GM21576 (cell line): Measurements from ENCODE around the gene GNB1L.

ENCODE experiments used
- ATAC-seq: cut with Tn5 transposase; IDR thresholded peaks from one replicate; pipeline ENCODE4 v1.9.1; 2021; ENCODE audit warnings: mild to moderate bottlenecking, moderate library complexity; ENCODE audit not compliant: unreplicated experiment

The GNB1L gene, protein sequence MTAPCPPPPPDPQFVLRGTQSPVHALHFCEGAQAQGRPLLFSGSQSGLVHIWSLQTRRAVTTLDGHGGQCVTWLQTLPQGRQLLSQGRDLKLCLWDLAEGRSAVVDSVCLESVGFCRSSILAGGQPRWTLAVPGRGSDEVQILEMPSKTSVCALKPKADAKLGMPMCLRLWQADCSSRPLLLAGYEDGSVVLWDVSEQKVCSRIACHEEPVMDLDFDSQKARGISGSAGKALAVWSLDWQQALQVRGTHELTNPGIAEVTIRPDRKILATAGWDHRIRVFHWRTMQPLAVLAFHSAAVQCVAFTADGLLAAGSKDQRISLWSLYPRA

DNA sequence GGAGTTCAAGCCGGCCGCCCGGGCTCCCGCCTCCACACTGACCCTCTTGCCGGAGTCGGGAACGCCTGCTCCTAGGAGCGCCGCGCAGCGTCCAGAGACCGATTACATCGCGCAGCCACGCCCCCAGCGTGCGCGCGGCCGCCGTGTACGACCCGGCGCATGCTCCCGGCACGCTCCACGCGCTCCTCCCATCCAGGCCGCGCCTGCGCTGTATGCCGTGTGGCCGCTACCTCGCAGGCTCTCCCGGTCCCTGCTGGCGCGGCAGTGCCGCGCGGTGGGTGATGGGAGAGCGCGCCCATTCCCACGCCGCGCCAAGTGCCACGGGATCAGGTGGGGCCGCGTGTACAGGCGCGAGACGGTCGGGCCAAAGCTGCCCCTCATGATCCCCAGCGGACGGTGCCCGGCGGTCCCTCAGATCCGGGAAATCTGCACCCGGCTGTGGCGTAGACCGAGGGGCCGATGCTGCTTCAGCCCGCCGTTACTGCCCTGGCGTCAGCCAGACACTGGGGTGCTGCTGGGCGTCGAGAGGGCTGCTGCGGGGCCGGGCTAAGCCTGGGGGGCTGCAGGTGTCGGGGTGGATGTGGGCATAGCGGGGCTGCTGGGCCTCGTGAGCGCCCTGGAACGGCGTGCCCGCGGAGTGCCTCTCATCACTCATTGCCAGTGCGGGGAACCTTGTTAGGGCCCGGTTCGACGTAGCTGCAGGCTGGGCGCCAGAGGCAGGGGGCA is at the start of gene GNB1L, which contains the start of gene RTL10:
Gene GNB1L, minus strand, starts transcription at position 97 of the 726 bp plus-strand sequence. CDS start 33,519 bp downstream, outside the sequence.
Gene RTL10, minus strand, starts transcription at position 97 of the 726 bp plus-strand sequence. CDS start 2,613 bp downstream, outside the sequence.
- peak; percentile 79 for ATAC-seq

DNA sequence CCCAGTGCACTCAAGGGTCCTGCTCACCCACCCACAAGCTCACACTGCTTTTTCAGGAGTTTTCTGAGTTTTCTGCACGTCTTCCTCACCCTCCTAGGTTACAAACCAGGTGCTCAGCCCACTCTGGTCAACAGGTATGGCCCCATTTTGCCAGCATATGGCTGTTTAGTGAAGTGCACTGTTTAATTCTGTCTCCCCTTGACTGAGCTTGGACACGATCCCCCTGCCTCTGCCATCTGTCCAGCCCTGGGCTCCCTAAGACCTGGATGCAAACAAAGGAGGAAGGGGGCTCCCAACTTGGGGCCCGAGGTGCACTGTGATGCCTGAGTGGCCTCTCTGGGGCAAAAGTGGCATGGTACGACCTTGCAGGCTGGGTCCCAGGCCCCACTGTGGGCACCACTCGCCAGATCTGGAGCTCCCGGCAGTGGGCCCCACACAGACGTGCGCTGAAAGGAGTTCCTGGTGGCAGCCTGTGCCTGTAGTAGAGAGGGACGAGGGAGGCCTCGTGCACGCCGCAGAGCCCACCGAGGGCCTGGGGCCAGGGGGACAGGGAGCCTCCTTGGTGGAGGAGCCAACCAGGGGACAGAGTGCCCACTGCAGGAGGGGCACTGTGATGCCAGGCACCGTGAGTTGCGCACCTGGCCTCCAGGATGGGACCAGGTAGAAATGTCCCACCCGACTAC is 49.6 kb upstream of the GNB1L start:
- ATAC-seq: no peak

DNA sequence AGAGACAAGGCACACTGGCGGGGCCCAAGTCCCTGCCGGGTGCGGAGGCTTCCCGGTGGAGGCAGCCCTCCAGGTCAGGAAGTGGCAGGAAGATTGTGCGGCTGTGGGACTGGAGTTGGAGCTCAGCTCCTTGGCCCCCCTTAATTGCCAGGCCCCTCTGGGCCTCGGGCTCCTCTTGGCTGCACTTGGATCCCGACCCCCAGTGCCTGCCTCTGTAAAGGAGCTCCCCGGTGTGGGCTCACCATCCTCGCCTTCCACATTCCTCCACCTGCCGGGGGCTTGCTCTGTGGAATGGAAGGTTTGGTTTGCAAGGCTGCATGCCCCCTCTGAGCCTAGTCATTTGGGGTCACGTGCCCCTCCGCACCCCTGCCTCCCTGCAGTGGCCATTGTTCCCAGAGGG is 48.8 kb upstream of the GNB1L start:
- no peak for ATAC-seq

DNA sequence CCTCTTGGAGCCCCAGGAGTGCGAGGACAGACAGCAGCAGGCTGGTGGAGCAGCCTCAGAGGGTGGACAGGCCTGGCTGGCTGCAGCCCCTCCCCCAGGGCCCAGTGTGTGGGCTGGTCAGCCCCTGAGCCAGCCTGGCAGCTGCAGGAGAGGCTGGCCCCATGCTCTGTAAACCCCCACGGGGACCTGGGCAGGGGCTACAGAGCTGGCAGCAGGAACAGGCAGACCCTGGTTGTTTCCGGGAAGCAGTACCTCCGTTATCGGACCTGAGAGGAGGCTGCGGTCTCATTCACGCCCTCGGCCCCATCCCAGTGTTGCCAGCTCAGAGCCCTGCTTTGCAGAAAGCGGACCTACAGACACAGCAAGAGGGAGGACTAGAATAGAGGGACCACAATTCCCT is 48.4 kb upstream of the GNB1L start:
- ATAC-seq: no peak

DNA sequence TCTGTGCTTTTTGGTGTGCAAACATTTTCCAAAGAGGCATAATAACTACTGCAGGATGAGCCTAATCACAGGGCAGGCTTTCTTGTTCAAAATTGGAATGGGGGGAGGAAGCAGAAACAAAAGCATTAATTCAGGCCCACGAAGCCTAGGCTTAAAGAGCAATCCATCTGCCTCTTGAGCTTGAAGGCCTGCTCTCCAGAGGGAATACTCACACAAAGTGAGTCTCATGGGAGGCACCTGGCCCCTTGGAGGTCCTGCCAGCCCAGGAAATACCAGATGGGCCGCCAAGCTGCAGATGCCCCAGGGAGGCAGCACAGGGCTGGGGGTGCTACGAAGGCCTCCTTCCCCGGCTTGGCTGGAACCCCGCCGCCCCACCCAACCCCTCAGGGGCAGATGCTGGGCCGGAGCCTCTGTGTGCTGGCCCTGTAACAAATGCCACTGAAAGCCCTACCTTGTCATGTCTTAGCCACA is 47.6 kb upstream of the GNB1L start:
- no peak for ATAC-seq

DNA sequence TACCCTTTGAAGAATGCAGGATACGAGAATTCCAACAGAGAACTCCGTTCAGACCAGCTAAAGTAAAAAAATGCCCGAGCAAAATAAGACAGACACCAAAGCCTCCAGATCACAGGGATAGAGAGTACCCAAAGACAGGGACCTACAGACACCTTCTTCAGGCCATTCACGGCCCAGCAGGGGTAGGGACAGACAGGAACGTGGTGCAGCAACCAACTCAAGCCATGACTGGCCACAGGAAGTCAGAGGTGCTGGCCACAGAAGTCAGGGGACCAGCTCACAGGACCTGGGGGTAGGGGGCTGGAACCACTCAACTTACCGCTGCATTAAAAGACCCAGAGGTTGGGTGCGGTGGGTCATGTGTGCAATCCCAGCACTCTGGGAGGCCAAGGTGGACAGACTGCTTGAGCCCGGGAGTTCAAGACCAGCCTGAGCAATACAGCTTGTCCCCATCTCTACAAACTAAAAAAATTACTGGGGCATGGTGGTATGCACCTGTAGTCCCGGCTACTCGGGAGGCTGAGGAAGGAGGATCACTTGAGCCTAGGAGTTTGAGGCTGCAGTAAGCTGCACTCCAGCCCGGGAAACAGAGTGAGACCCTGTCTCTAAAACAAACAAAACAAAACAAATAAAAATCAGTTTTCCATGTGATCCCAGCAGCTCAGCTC is 47.0 kb upstream of the GNB1L start:
- no peak for ATAC-seq

DNA sequence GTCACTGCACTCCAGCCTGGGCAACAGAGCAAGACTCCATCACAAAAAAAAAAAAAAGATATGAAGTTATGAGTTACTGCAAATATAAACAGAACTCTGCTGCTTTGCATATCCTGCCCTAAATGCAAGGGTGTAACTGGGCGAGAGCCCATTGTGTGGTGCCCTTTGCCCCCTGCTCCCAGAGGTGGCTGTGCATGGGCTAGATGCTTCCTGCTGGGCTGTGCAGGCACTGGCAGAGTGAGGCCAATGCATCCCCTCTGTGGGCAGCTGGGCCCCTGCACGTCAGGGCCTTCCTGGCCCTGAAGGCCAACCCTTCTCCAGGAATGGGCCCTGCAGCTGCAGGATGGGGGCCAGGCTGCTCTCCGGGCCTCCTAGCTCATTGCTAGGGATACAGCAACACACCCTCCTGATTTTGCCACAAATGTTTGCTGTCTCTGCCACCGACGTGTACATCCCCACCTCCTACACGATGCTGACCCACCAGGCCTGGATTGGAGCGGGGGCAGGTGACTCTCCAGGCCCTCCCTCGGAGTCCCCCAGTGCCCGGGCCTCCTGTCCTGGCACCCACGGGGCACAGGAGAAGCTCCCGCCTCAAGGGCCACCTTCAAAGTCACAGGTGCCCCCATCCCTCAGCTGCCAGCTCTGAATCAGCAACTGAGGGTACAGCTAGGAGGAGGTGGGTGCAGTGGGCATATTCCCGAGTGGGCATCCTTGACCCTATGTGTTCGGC is 46.2 kb upstream of the GNB1L start:
- ATAC-seq: no peak

DNA sequence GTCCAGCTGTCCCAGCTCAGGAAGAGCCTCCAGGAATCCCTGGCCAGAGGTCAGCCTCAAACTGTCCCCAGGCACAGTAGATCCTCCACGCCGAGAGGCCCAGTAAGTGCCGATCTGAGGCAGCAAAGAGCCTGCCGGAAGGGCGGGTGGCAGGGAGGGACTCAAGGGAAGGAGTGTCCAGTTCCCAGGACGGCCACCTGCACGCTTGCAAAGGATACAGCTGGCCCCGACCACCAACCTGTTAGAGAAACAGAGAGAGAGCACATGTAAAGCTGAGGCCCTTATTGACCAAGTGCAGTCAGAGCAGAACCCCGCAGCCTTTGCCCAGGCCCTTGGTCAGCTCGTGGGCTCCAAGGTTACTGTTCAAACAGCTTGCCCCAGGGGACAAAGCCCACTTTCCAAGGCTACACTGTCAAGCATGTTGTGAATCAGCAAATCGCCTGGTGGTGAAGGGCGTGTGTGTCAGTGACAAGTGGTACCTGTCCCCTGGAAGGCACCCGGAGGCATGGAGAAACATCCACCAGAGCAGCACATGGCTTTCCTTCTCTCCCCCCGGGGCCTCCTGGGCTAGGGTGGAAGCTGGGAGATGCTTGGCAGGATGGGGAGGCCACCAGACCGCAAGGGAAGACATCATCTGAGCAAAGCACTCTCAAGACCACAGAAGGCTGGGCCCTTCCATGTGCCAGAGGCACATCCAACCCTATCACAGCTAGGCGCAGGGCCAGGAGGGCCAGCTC is 44.3 kb upstream of the GNB1L start:
- no peak for ATAC-seq

DNA sequence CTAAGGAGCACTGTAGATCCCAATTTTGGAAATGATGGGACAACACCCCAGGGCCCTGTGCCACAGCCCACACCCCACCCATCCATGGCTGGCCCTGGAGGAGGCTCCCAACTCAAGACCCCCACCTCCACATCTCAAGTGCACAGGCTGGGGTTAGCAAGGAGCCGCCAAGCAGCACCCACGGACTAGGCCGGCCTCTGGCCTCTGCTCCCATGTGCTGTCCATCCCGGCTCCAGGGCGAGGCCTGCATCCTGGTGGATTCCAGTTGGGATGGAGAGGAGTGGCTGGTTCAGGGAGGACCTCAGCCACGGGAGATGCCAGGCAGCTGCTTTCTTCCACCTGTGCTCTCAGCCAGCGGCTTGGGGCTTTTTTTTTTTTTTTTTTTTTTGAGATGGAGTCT is 43.5 kb upstream of the GNB1L start:
- ATAC-seq: no peak

DNA sequence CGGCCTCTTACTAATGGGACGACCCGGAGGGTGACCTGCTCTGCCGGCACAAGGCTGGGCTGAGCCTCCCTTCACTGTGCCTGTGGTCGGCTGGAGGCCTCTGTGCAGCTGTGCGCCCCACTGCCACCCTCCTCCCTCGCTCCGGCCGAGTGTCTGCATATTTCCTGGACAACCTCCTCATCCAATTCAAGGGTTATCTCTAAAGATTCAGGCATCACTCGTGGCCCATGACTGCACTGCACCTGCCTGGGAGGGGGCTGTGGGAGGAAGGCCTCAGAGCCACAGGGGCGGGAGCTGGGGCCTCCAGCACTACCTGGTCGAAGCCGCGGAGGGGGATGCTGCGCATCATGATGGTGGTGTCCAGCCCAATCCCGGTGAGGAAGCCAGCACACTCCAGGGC is 43.1 kb upstream of the GNB1L start:
- no peak for ATAC-seq

DNA sequence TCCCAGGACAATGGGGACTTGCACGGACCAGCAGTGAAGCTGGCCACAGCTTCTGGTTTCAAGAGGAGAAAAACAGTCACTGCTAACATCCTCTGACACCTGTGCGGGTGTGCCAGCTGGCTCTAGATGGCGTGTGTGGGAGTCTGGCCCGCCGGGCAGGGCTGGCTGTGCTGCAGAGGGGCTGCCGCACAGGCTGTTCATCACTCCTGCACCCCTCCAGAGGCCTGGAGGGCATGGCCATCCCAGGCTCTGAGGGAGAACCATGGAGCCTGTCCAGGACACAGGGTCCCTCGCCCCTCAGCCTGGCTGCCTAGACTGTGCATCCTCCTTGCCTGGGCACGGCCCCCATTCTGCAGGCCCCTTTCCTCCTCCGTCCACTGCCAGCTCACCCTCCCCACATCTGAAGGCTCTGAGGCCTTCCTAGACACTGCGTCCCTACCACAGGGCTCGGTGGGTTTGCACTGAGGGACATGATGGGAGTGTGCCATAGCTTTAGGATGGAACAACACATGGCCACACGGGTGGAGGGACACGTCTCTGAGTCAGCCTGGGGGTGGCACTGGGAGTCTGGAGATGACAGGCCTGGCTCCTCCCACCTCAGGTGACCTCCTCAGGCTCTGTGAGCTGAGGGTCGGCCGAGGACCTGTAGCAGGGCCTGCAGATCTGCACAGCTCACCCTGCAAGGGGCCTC is 42.1 kb upstream of the GNB1L start:
- no peak for ATAC-seq

DNA sequence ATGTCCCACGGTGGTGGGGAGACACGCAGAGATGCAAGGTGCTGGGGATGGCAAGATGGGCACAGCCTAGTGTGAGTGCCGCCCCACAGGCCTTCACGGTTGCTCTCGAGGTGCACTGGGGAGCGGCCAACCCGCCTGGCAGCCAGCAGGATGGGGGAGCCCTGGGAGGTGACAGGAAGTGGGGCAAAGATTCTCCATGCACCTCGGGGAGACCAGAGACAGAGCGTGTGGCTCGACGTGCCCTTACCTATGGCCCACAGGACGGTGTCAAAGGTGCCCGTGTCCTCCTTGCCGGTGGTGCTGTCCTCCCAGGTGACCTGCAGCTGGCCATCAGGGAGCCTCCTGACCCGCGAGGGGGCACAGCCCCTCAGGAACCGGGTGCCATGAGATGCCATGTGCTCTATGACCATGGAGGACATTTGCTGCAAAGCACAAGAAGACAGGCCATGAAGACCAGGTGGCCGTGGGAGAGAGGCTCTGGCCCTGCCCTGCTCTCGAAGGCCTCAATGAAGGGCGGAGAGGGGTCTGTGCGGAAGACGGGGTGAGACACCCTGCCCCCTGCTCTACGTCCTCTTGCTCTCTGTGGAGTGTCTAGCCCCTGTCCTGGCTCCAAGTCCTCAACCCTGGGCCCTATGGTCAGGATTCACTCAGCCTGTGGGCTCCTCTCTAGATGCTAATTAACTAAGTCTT is 40.6 kb upstream of the GNB1L start:
- no peak for ATAC-seq

DNA sequence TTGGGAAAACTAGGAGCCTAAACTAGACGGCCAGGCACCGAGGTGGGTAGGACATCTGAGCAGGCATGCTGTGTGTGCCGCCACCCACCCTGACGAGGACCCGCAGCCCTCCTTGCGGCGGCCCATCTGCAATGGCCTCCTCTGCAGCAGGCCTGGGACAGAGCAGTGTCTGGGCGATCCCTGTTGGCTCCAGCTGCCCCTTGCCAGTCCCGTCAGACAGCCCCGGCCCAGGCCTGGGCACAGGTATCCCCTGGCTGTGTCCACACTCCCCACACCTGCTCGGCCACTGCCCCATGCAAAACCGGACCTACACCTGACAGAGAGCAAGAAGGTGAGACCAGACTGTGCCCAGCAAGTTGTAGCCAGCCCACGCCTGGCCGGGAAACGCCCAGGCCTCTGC is 38.7 kb upstream of the GNB1L start:
- no peak for ATAC-seq

DNA sequence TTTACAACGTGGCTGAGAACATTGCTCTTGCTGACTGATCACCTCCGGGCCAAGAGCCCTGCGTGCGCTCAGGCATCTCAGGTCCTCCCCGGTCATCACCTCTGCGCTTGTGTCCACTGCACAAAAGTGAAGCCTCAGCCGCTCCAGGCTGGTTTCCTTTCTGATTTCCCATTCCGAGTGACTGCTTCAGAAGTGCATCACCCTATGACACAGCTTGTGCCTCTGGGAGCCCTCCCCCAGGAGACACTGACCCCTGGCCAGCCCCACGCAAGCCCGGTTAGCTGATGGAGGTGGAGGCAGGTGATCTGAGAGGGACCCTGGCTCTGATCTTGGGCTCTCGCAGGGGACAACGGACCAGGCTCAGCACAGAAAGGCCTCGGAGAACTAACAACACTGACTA is 38.3 kb upstream of the GNB1L start:
- ATAC-seq: no peak

DNA sequence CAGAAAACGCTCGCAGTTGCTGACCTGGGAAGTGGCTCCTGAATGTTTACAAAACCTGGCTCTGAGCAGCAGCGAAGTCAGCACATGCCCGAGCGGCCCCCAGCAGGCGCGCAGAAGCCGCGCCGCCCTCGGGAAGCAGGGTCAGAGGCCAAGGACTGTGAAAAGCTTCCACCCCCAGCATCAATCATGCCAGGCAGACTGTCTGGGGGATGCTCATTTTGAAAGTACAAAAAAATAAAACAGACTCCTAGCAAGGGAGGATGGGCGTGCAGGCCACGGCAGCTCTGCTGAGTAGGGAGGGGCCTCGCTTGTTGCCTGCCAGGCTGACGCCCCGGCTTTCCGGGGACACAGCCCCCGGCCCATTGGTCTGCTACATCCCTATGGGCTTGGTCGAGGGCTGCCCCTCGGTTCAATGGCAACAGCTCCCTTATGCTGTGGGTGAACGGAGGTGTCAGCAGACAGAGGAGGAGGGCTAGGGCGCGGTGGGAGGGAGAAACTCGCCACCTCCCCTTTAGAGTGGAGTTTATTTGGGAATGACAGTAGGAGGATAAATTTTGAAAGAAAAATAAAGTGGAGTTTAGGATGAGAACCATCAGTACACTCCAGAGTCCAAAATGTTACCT is 37.7 kb upstream of the GNB1L start:
- ATAC-seq: no peak

DNA sequence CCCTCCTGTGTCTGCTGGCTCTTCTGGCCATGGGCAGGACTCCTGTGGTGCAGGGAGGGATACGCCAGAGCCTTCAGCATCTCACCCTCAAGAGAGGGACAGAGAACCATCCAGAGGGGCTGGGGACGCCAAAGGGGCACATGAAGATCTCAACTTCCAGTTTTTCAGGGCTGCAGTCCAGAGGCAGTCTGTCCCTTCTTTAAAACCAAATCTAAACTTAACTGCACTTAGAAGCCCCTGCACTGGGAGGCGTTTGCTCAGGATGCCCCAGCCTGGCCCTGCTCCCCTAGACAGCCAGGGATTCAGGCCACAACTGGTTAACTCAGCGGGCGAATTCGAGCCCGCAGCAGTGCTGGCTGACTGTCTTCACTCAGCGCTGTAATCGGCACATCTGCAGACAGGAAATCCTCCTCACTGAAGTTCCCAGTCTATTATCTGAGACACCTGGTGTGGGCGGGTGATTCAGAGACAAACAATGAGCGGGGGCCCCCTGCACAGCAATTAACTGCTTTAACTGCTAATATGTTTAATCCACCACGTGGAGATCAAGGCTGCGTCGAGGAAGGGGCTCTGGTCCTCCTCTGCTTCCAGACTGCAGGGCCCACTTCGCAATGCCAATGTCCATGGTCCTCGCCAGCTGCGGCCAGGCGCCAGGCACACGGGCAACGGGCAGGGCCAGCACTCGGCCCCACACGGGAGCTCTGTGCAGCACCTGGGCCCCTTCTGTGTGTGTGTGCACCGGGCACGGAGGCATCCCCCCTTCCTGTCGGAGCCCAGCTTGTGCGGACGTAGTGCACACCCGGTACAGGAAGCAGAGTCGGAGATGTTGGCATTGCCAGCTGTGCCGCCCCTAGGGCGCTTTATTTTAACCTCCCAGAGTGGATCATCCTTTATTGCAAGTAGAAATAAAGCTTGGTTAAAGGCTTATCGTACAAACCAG is 36.9 kb upstream of the GNB1L start:
- peak; percentile 68 for ATAC-seq
